NCI-H128 (cell line): Measurements from ENCODE around the gene RNF34.
A peak's percentile ranks its signal among the peaks of the same experiment; 100 is the strongest.

Source experiments
- DNase-seq: peaks from one replicate; lab custom pipeline; 2025; ENCODE audit not compliant: unreplicated experiment; lab: John Stamatoyannopoulos, UW

The RNF34 gene

DNA sequence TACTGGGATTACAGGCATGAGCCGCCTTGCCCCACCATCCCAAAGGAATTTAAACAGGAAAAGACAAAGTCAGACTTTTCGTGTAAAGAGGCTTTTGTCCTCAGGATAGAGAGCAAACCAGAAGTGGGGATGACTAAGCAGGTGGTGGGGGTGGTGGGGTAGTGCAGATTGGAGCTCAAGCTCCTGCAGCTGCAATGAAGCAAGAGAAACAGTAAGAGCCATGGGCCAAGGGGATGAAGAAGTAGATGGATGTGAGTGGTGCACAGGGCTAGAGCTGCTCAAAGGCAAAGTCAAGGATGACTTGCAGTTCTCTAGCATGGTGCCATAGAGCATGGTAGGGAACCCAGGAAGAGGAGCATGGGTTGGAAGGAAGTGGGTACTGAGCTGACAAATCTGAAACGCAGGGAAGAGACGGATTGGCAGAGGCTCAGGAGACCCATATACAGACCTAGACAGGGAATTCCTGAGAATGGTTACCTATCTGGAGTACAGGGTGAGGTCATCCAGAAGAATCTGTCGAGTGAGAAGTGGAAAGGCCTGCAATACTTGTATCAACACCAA lies 11.4 kb upstream of the RNF34 start:
- DNase-seq: no peak

DNA sequence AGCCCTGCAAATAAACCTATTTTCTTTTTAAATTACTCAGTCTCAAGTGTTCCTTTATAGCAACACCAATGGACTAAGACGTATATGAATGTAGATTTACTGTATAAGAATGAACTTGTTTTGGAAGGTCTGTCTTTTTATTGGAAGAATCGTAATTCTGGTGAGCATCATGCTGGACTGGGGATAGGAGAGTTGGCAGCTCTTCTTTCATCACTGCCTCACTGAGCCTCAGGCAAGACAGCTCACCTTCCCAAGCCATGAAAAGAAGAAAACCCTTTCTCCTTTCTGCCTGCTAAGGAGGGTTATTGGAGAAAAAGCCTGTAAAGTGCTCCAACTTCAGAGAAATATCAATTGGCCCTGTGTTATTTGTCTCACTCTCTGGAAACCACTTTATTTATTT lies 9.1 kb upstream of the RNF34 start:
- DNase-seq: no peak

GRCh38 chr12:121391619-121392324 lies 8.1 kb upstream of the RNF34 start:
- DNase-seq: no peak

DNA sequence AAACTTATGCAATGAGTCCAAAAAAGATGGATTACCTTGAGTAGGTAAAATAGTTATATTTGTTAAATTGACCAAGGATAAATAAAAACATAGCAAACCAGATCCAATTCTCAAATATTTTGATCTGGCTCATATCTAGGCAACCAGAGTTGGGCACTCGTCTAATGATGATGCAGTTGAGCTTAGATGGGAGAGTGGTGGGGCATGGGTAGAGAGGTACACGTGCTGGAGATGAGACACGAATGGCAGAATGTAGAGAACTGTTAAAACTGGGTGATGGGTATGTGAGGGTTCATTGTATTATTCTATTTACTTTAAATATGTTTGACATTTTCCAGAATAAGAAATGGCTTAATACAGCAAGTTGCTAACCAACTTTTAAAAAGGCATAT lies 7.6 kb upstream of the RNF34 start:
- DNase-seq: no peak

DNA sequence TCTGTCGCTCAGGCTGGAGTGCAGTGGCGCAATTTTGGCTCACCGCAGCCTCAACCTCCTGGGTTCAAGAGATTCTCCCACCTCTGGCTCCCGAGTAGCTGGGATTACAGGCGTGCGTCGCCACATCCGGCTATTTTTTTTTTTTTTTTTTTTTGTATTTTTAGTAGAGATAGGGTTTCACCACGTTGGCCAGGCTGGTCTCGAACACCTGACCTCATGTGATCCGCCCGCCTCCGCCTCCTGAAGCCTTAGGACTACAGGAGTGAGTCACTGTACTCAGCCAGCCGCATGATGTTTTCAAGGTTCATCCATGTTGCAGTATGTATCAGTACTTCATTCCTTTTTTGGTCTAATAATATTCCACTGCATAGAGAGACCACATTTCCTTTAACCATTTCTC lies 2.4 kb upstream of the RNF34 start:
- no peak for DNase-seq

- DNase-seq: no peak
These were observed 1.6 kb upstream of the RNF34 start for GRCh38 chr12:121398355-121398754.

GRCh38 chr12:121400332-121401139 lies 618 bp downstream of the RNF34 start:
- no peak for DNase-seq

GRCh38 chr12:121403721-121404120 lies 3.8 kb downstream of the RNF34 start:
- no peak for DNase-seq

DNA sequence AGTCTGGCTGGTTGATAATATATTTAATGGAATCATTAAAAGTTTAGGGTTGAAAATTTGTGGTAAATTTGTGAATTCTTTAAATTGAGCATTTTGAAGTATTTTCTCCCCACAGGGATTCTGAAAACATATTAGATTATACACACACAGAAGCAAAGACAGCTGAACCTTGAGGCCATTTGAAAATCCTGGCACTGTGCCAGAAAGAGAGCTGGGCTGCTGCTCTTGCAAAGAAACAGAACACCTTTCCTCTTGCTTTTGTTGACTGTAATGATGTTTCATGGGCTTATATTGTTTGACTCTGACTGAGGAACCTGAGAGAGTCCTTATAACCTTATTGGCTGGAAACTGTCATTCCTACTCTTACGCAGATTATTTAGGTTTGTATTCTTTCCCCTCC lies 4.8 kb downstream of the RNF34 start:
- peak; percentile 78 for DNase-seq

- no peak for DNase-seq
These were observed 5.3 kb downstream of the RNF34 start for GRCh38 chr12:121405211-121405610.

- no peak for DNase-seq
These were observed 14.0 kb downstream of the RNF34 start for GRCh38 chr12:121413917-121414316.

- no peak for DNase-seq
These were observed 17.9 kb downstream of the RNF34 start for GRCh38 chr12:121417847-121418246.

DNA sequence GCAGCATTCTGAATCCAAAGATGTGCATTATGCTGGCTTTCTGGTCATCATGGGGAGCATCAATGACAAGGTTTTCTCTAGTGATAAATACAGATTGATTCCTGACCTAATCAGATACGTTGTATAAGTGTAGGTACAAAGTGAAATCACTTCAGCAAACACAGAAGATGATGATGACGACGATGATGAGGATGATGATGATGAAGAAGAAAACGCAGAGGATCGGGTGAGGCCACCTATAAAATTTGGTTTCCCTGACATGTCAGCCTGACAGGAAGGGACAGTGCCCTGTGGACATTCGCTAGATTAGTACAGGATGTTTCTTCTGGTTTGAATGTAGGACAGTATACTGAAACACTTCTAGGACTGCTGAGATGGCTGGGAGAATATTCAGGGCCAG lies 20.2 kb downstream of the RNF34 start:
- DNase-seq: no peak

- no peak for DNase-seq
These were observed 23.3 kb downstream of the RNF34 start for GRCh38 chr12:121423253-121423652.

GRCh38 chr12:121423682-121424623 lies 24.0 kb downstream of the RNF34 start:
- no peak for DNase-seq

GRCh38 chr12:121424624-121424975 lies 24.7 kb downstream of the RNF34 start:
- DNase-seq: no peak

DNA sequence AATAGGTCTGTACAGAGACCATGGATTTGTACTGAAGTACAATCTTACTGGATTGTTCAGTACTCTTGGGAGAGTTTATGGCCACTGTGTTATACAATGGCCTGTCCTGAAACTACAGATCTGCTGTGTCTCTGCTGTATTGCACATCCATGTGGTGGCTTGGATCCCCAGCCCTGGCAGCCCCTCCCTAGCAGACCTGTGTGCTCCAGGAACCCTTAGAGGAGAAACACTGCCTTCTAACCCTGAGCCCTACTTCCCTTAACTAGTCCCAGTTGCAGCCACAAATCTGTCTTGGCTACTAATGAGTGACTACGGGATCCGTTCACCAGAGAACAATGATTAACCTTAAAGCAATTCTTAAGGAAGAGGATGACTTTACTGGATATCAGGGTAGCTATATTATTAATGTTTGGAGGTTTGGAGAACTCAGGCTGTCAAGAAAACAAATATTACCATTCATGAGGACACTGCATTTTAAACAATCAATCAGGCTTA lies 27.7 kb downstream of the RNF34 start:
- no peak for DNase-seq

DNA sequence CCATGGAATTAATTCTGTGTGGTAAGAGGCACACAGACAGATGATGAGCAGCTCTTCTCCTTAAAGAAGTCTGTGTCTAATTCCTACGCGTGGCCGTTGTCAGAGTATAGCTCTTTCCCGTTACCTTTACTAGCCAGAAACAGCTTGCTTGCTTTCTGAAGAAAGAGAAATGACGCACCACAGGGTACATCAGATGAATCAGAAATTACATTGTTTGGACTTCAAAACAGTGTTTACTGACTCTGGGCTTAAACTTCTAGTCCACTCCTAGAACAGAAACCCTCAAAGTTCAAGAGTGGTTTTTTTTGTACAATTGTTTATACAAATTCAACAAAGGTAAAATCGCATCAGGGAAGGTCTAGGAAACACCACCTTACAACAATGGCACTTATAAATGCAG lies 29.0 kb downstream of the RNF34 start:
- no peak for DNase-seq

- DNase-seq: no peak
These were observed 31.0 kb downstream of the RNF34 start for GRCh38 chr12:121430833-121431415.

- no peak for DNase-seq
These were observed 33.0 kb downstream of the RNF34 start for GRCh38 chr12:121432740-121433480.
